ENCODE measurements around the gene CALM1. TPM values are rescaled to one million over a fixed set of nuclear protein-coding genes. Genes with fewer than 3 reads are reported as not detected.

The CALM1 gene
- total and polyA plus RNA-seq, 4 donors, result 146 to 517 (median 166) TPM

- DNase-seq (ENCODE audit: low spot score), result no peak
- WGBS, result 93% methylated on average over 9 of the region's 9 CpGs
Observed at GRCh38 chr14:90425373-90425879, 28.6 kb downstream of the CALM1 start.

GRCh38 chr14:90426031-90426540 lies 29.3 kb downstream of the CALM1 start:
- H3K9me3 ChIP-seq (ENCODE audit: control insufficient read depth in 4 of 4, low read length in 3 of 4), result no peaks in the 10 kb centered on the region
- WGBS, result 87% methylated on average over 10 of the region's 10 CpGs
- H3K27me3 ChIP-seq (ENCODE audit: control insufficient read depth in 4 of 4, insufficient read depth in 4 of 4, low read length in 3 of 4), result no peaks in the 10 kb centered on the region
- H3K9ac ChIP-seq (ENCODE audit: low read depth in 1 of 2, low read length in 2 of 2), result no peak overlapping the region
- no peaks in the 10 kb centered on the region for H3K36me3 ChIP-seq (ENCODE audit: control insufficient read depth in 4 of 4, insufficient read depth in 3 of 4, low read depth in 1 of 4, low read length in 3 of 4)
- no peak overlapping the region for H3K27ac ChIP-seq (ENCODE audit: low read depth in 1 of 2, low read length in 2 of 2)
- TF ChIP-seq GABPA (IDR thresholded peaks at IDR 0.05 in 1 of 2, conservative IDR thresholded peaks at IDR 0.05 in 1 of 2) (no peak), RAD21 (IDR thresholded peaks at IDR 0.05) (no peak), ZBTB33 (IDR thresholded peaks at IDR 0.05) (no peak), FOXA1 (IDR thresholded peaks at IDR 0.05) (no peak), HNF4G (IDR thresholded peaks at IDR 0.05) (no peak)
- no peak for DNase-seq (ENCODE audit: low spot score)
- H3K4me1 ChIP-seq (ENCODE audit: control insufficient read depth in 4 of 4, insufficient read depth in 4 of 4, low read length in 3 of 4), result no peaks in the 10 kb centered on the region
- no peak overlapping the region for H3K4me3 ChIP-seq (ENCODE audit: low read depth in 1 of 3, low read length in 3 of 3)

More at GRCh38 chr14:90425373-90425879, 28.6 kb downstream of the CALM1 start:
- Histone ChIP-seq H3K4me1 (ENCODE audit: control insufficient read depth in 4 of 4, insufficient read depth in 4 of 4, low read length in 3 of 4) (no peaks in the 10 kb centered on the region), H3K9ac (ENCODE audit: low read depth in 1 of 2, low read length in 2 of 2) (no peak overlapping the region), H3K27me3 (ENCODE audit: control insufficient read depth in 4 of 4, insufficient read depth in 4 of 4, low read length in 3 of 4) (no peaks in the 10 kb centered on the region), H3K4me3 (ENCODE audit: low read depth in 1 of 3, low read length in 3 of 3) (no peak overlapping the region), H3K9me3 (ENCODE audit: control insufficient read depth in 4 of 4, low read length in 3 of 4) (no peaks in the 10 kb centered on the region), H3K36me3 (ENCODE audit: control insufficient read depth in 4 of 4, insufficient read depth in 3 of 4, low read depth in 1 of 4, low read length in 3 of 4) (no peaks in the 10 kb centered on the region), H3K27ac (ENCODE audit: low read depth in 1 of 2, low read length in 2 of 2) (no peak overlapping the region)
- TF ChIP-seq ATF3 (IDR thresholded peaks at IDR 0.05), result no peak
- TF ChIP-seq JUND (IDR thresholded peaks at IDR 0.05), result no peak
- no peak for TF ChIP-seq SP1 (IDR thresholded peaks at IDR 0.05)
- TF ChIP-seq GABPA (IDR thresholded peaks at IDR 0.05 in 1 of 2, conservative IDR thresholded peaks at IDR 0.05 in 1 of 2), result no peak

- Histone ChIP-seq H3K4me1 (ENCODE audit: control insufficient read depth in 4 of 4, insufficient read depth in 4 of 4, low read length in 3 of 4) (no peaks in the 10 kb centered on the region), H3K27ac (ENCODE audit: low read depth in 1 of 2, low read length in 2 of 2) (no peak overlapping the region), H3K27me3 (ENCODE audit: control insufficient read depth in 4 of 4, insufficient read depth in 4 of 4, low read length in 3 of 4) (no peaks in the 10 kb centered on the region), H3K9me3 (ENCODE audit: control insufficient read depth in 4 of 4, low read length in 3 of 4) (no peaks in the 10 kb centered on the region), H3K36me3 (ENCODE audit: control insufficient read depth in 4 of 4, insufficient read depth in 3 of 4, low read depth in 1 of 4, low read length in 3 of 4) (no peaks in the 10 kb centered on the region), H3K4me3 (ENCODE audit: low read depth in 1 of 3, low read length in 3 of 3) (no peak overlapping the region), H3K9ac (ENCODE audit: low read depth in 1 of 2, low read length in 2 of 2) (no peak overlapping the region)
- DNase-seq (ENCODE audit: low spot score), result no peak
- TF ChIP-seq ZBTB33 (IDR thresholded peaks at IDR 0.05) (no peak), NR2F2 (IDR thresholded peaks at IDR 0.05) (peak; percentile 13)
- WGBS, result 52% methylated on average over 10 of the region's 10 CpGs
Observed at GRCh38 chr14:90426663-90427062, 29.8 kb downstream of the CALM1 start.
